ENCODE data around the gene CTTN.

The CTTN gene

DNA sequence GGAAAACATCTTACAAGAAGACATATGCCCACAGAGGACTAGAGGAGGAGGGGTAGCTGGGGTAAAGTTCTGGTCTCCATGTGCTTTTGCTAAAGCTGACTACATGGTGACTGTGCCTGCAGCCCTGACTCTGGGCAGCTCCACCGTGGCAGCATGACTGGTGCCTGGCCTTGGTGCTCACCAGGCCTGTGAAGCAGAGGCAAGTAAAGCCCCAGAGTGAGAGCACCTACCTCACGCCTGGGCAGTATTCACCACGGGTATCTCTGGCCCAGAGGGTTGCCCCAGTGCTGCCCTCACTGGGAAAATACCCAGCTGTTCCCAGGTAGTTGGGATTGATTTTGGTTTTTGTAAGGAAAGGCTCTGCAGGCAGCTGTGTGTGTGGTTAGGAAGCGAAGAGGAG is 78.3 kb downstream of the CTTN start:
- H3K4me1 ChIP-seq (ENCODE audit: insufficient read depth, low read length, poor library complexity, severe bottlenecking) = no peaks in the 10 kb centered on the region
- no peaks in the 10 kb centered on the region for H4K20me1 ChIP-seq (ENCODE audit: insufficient read depth, low read length, poor library complexity, severe bottlenecking)
- H2AFZ ChIP-seq (ENCODE audit: low read length) = no peak overlapping the region
- H3K9ac ChIP-seq (ENCODE audit: low read depth, low read length, poor library complexity, severe bottlenecking) = no peak overlapping the region
- no peaks in the 10 kb centered on the region for H3K9me3 ChIP-seq (ENCODE audit: insufficient read depth, low read depth, low read length)
- no peaks in the 10 kb centered on the region for H3K36me3 ChIP-seq (ENCODE audit: insufficient read depth, low read length)
- no peaks in the 10 kb centered on the region for H3K79me2 ChIP-seq (ENCODE audit: insufficient read depth, low read length)
- no peak overlapping the region for H3K4me2 ChIP-seq (ENCODE audit: low read depth, low read length, poor library complexity, severe bottlenecking)
- H3F3A ChIP-seq (ENCODE audit: low read depth) = no peaks in the 10 kb centered on the region
- H3K27me3 ChIP-seq (ENCODE audit: insufficient read depth, low read length, poor library complexity, severe bottlenecking) = no peaks in the 10 kb centered on the region
- H3K9me2 ChIP-seq (replicated peaks; ENCODE audit: low read depth, low read length) = no peaks in the 10 kb centered on the region
- H3K4me3 ChIP-seq (ENCODE audit: low read length, poor library complexity, severe bottlenecking) = no peak overlapping the region
- TF ChIP-seq, protein P1, sequence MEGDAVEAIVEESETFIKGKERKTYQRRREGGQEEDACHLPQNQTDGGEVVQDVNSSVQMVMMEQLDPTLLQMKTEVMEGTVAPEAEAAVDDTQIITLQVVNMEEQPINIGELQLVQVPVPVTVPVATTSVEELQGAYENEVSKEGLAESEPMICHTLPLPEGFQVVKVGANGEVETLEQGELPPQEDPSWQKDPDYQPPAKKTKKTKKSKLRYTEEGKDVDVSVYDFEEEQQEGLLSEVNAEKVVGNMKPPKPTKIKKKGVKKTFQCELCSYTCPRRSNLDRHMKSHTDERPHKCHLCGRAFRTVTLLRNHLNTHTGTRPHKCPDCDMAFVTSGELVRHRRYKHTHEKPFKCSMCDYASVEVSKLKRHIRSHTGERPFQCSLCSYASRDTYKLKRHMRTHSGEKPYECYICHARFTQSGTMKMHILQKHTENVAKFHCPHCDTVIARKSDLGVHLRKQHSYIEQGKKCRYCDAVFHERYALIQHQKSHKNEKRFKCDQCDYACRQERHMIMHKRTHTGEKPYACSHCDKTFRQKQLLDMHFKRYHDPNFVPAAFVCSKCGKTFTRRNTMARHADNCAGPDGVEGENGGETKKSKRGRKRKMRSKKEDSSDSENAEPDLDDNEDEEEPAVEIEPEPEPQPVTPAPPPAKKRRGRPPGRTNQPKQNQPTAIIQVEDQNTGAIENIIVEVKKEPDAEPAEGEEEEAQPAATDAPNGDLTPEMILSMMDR (conservative IDR thresholded peaks at IDR 0.05; ENCODE audit: low read length) = no peak
- no peak for TF ChIP-seq EZH2phosphoT487 (IDR thresholded peaks at IDR 0.05; ENCODE audit: borderline replicate concordance)

- Histone ChIP-seq H4K20me1 (ENCODE audit: insufficient read depth, low read length, poor library complexity, severe bottlenecking) (no peaks in the 10 kb centered on the region), H3K9ac (ENCODE audit: low read depth, low read length, poor library complexity, severe bottlenecking) (no peak overlapping the region), H3K4me3 (ENCODE audit: low read length, poor library complexity, severe bottlenecking) (no peak overlapping the region), H3K79me2 (ENCODE audit: insufficient read depth, low read length) (no peaks in the 10 kb centered on the region), H3K36me3 (ENCODE audit: insufficient read depth, low read length) (no peaks in the 10 kb centered on the region), H3K27me3 (ENCODE audit: insufficient read depth, low read length, poor library complexity, severe bottlenecking) (no peaks in the 10 kb centered on the region), H3K9me2 (replicated peaks; ENCODE audit: low read depth, low read length) (no peaks in the 10 kb centered on the region), H2AFZ (ENCODE audit: low read length) (no peak overlapping the region), H3F3A (ENCODE audit: low read depth) (no peaks in the 10 kb centered on the region), H3K4me2 (ENCODE audit: low read depth, low read length, poor library complexity, severe bottlenecking) (no peak overlapping the region), H3K4me1 (ENCODE audit: insufficient read depth, low read length, poor library complexity, severe bottlenecking) (no peaks in the 10 kb centered on the region), H3K9me3 (ENCODE audit: insufficient read depth, low read depth, low read length) (no peaks in the 10 kb centered on the region)
- TF ChIP-seq, protein P1 (conservative IDR thresholded peaks at IDR 0.05; ENCODE audit: low read length) = no peak
- TF ChIP-seq EZH2phosphoT487 (IDR thresholded peaks at IDR 0.05; ENCODE audit: borderline replicate concordance) = no peak
Measured at GRCh38 chr11:70477176-70477575, 78.8 kb downstream of the CTTN start.

- Histone ChIP-seq H3K36me3 (ENCODE audit: insufficient read depth, low read length) (no peaks in the 10 kb centered on the region), H4K20me1 (ENCODE audit: insufficient read depth, low read length, poor library complexity, severe bottlenecking) (no peaks in the 10 kb centered on the region), H3K9ac (ENCODE audit: low read depth, low read length, poor library complexity, severe bottlenecking) (no peak overlapping the region), H3F3A (ENCODE audit: low read depth) (no peaks in the 10 kb centered on the region), H3K9me2 (replicated peaks; ENCODE audit: low read depth, low read length) (no peaks in the 10 kb centered on the region), H3K9me3 (ENCODE audit: insufficient read depth, low read depth, low read length) (no peaks in the 10 kb centered on the region), H3K4me1 (ENCODE audit: insufficient read depth, low read length, poor library complexity, severe bottlenecking) (no peaks in the 10 kb centered on the region), H3K79me2 (ENCODE audit: insufficient read depth, low read length) (no peaks in the 10 kb centered on the region), H3K4me2 (ENCODE audit: low read depth, low read length, poor library complexity, severe bottlenecking) (no peak overlapping the region), H3K27me3 (ENCODE audit: insufficient read depth, low read length, poor library complexity, severe bottlenecking) (no peaks in the 10 kb centered on the region), H2AFZ (ENCODE audit: low read length) (no peak overlapping the region), H3K4me3 (ENCODE audit: low read length, poor library complexity, severe bottlenecking) (no peak overlapping the region)
- TF ChIP-seq, protein P1 (conservative IDR thresholded peaks at IDR 0.05; ENCODE audit: low read length) = no peak
- no peak for TF ChIP-seq EZH2phosphoT487 (IDR thresholded peaks at IDR 0.05; ENCODE audit: borderline replicate concordance)
Measured at GRCh38 chr11:70477609-70478008, 79.3 kb downstream of the CTTN start.
